H1 (cell line): ENCODE results near the gene TRIM22.

Experiments
- EP300 ChIP-seq, 2 experiments: IDR thresholded peaks; 1 replicate in 1 of 2; 2 replicates in 1 of 2; pipeline ENCODE4 v1.6.1; 2011 to 2012; ENCODE audit warnings: low read depth in 2 of 2, low read length in 2 of 2, mild to moderate bottlenecking in 2 of 2, borderline replicate concordance in 1 of 2, inconsistent platforms in 1 of 2, moderate library complexity in 1 of 2
- EZH2 ChIP-seq: fragments of 200-600 bp; sonication (generic); IDR thresholded peaks from 2 replicates; pipeline ENCODE4 v1.7.1; 2012; ENCODE audit warnings: low read depth, mild to moderate bottlenecking, moderate library complexity, low read length, inconsistent platforms; ENCODE audit not compliant: severe bottlenecking
- KDM1A ChIP-seq: fragments of 200-600, 300-600 bp; sonication (generic); IDR thresholded peaks from 2 replicates; pipeline ENCODE4 v1.7.1; 2016; ENCODE audit warnings: mild to moderate bottlenecking, low read length, borderline replicate concordance
- POLR2AphosphoS5 ChIP-seq: IDR thresholded peaks from 2 replicates; pipeline ENCODE4 v1.6.1; 2011; ENCODE audit warnings: low read depth, low read length
- TBP ChIP-seq: IDR thresholded peaks from 2 replicates; pipeline ENCODE4 v1.6.1; 2011; ENCODE audit warnings: low read depth, low read length, improper control_type of control experiment
- TCF12 ChIP-seq: IDR thresholded peaks from 2 replicates; pipeline ENCODE4 v1.6.1; 2011; ENCODE audit warnings: low read depth, mild to moderate bottlenecking, low read length
- TF ChIP-seq, protein P1 (sequence below), 3 experiments: IDR thresholded peaks; 1 replicate in 2 of 3; 2 replicates in 1 of 3; pipeline versions ENCODE4 v1.5.1 to v1.6.1; 2011; ENCODE audit warnings: low read length in 3 of 3, mild to moderate bottlenecking in 3 of 3, inconsistent platforms in 2 of 3, low read depth in 1 of 3, moderate library complexity in 1 of 3; ENCODE audit not compliant: insufficient read depth in 1 of 3; ENCODE audit errors: control extremely low read depth in 1 of 3
- TF ChIP-seq, protein P2 (sequence below): IDR thresholded peaks from 2 replicates; pipeline ENCODE4 v1.6.1; 2012; ENCODE audit warnings: low read length, inconsistent platforms

DNA sequence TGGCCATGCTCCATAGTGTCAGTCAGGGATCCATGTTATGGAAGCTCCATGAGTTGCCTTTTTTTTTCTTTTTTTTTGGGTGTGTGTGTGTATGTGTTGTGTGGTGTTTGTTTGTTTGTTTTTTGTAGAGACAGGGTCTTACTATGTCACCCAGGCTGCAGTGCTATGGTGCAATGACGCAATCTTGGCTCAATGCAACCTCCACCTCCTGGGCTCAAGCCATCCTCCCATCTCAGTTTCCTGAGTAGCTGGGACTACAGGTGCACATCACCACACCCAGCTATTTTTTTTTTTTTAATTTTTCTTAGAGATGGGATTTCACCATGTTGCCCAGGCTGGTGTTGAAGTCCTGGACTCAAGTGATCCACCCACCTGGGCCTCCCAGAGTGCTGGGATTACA is 1.1 kb upstream of the TRIM22 start:
- TF ChIP-seq TBP (no peak), KDM1A (no peak), EZH2 (no peak), TCF12 (no peak), EP300 (IDR thresholded peaks at IDR 0.05; ENCODE audit: borderline replicate concordance in 1 of 2, low read depth in 2 of 2, low read length in 2 of 2) (no peak), POLR2AphosphoS5 (no peak)
- TF ChIP-seq, protein P1, sequence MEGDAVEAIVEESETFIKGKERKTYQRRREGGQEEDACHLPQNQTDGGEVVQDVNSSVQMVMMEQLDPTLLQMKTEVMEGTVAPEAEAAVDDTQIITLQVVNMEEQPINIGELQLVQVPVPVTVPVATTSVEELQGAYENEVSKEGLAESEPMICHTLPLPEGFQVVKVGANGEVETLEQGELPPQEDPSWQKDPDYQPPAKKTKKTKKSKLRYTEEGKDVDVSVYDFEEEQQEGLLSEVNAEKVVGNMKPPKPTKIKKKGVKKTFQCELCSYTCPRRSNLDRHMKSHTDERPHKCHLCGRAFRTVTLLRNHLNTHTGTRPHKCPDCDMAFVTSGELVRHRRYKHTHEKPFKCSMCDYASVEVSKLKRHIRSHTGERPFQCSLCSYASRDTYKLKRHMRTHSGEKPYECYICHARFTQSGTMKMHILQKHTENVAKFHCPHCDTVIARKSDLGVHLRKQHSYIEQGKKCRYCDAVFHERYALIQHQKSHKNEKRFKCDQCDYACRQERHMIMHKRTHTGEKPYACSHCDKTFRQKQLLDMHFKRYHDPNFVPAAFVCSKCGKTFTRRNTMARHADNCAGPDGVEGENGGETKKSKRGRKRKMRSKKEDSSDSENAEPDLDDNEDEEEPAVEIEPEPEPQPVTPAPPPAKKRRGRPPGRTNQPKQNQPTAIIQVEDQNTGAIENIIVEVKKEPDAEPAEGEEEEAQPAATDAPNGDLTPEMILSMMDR (IDR thresholded peaks at IDR 0.05; ENCODE audit: control extremely low read depth in 1 of 3, insufficient read depth in 1 of 3, low read depth in 1 of 3, low read length in 3 of 3): no peak
- TF ChIP-seq, protein P2, sequence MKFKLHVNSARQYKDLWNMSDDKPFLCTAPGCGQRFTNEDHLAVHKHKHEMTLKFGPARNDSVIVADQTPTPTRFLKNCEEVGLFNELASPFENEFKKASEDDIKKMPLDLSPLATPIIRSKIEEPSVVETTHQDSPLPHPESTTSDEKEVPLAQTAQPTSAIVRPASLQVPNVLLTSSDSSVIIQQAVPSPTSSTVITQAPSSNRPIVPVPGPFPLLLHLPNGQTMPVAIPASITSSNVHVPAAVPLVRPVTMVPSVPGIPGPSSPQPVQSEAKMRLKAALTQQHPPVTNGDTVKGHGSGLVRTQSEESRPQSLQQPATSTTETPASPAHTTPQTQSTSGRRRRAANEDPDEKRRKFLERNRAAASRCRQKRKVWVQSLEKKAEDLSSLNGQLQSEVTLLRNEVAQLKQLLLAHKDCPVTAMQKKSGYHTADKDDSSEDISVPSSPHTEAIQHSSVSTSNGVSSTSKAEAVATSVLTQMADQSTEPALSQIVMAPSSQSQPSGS: no peak
